SW480 (cell line): ENCODE data around the gene MEF2A.
A peak's percentile ranks its signal among the peaks of the same experiment; 100 is the strongest.
"Not testable (repeated sequence)": the region's sequence is repeated elsewhere in the genome, so short reads cannot be mapped to it uniquely, and the experiment has no call there.

Experiments
- DNase-seq: peaks from one replicate; pipeline ENCODE4 v3.0.0-alpha.2; 2016; ENCODE audit warnings: low spot score

The MEF2A gene

GRCh38 chr15:99651023-99651807 is 85.4 kb downstream of the MEF2A start:
- DNase-seq = no peak

- DNase-seq = no peak
These were observed 90.4 kb downstream of the MEF2A start for GRCh38 chr15:99656205-99656604.

GRCh38 chr15:99657996-99658395 is 92.2 kb downstream of the MEF2A start:
- DNase-seq = no peak

GRCh38 chr15:99662903-99663302 is 97.1 kb downstream of the MEF2A start:
- no peak for DNase-seq

GRCh38 chr15:99666073-99666472 is 100.3 kb downstream of the MEF2A start:
- not testable (repeated sequence) for DNase-seq

- DNase-seq = no peak
These were observed 102.9 kb downstream of the MEF2A start for GRCh38 chr15:99668533-99669182.

- no peak for DNase-seq
These were observed 103.5 kb downstream of the MEF2A start for GRCh38 chr15:99669250-99669649.

GRCh38 chr15:99671926-99672635 is 106.3 kb downstream of the MEF2A start:
- DNase-seq = no peak

- DNase-seq = no peak
These were observed 107.3 kb downstream of the MEF2A start for GRCh38 chr15:99673111-99673510.

GRCh38 chr15:99674279-99674678 is 108.5 kb downstream of the MEF2A start:
- DNase-seq = no peak

- DNase-seq = no peak
These were observed 111.9 kb downstream of the MEF2A start for GRCh38 chr15:99677540-99678134.

- no peak for DNase-seq
These were observed 114.5 kb downstream of the MEF2A start for GRCh38 chr15:99680276-99680675.

- DNase-seq = no peak
These were observed 116.2 kb downstream of the MEF2A start for GRCh38 chr15:99681990-99682389.

GRCh38 chr15:99682455-99682854 is 116.7 kb downstream of the MEF2A start:
- DNase-seq = peak; percentile 15

GRCh38 chr15:99683000-99683670 is 117.4 kb downstream of the MEF2A start:
- DNase-seq = no peak

GRCh38 chr15:99686290-99686689 is 120.5 kb downstream of the MEF2A start:
- no peak for DNase-seq

GRCh38 chr15:99692825-99693224 is 127.0 kb downstream of the MEF2A start:
- DNase-seq = no peak

GRCh38 chr15:99696096-99696495 is 130.3 kb downstream of the MEF2A start:
- no peak for DNase-seq

- DNase-seq = peak; percentile 9
These were observed 137.3 kb downstream of the MEF2A start for GRCh38 chr15:99702895-99703602.

- DNase-seq = peak; percentile 89
These were observed 138.0 kb downstream of the MEF2A start for GRCh38 chr15:99703603-99704443.
